Activated B cell treated with CpG ODN at 0.5 μM for 24 hours (primary cell): ENCODE measurements around the gene CENPT. TPM values are rescaled to one million over a fixed set of nuclear protein-coding genes. Genes with fewer than 3 reads are reported as not detected.

Source experiments
- ATAC-seq: fragments of 200-7000 bp; cut with Tn5 transposase; one replicate; pipeline ENCODE4 v1.10.0; 2021; ENCODE audit warnings: low read depth, mild to moderate bottlenecking, moderate library complexity
- CTCF ChIA-PET: fragments of 350-600 bp; sonication (Branson Sonifier 250); formaldehyde crosslinking; loops from one replicate; lab custom pipeline; 2021; ENCODE audit warnings: antibody characterized with exemption; lab: Charles Lee
- POLR2A ChIA-PET: fragments of 350-600 bp; sonication (Branson Sonifier 250); formaldehyde crosslinking; loops from one replicate; lab custom pipeline; 2021; ENCODE audit warnings: antibody characterized with exemption; lab: Charles Lee
- DNase-seq: peaks from one replicate; pipeline ENCODE4 v3.0.0; 2022
- H3K27ac Mint-ChIP-seq: one replicate; pipeline ENCODE4 v1.8.0; 2020; ENCODE audit warnings: mixed read lengths
- H3K27me3 Mint-ChIP-seq: one replicate; pipeline ENCODE4 v1.8.0; 2021; ENCODE audit warnings: mixed read lengths
- H3K36me3 Mint-ChIP-seq: one replicate; pipeline ENCODE4 v1.8.0; 2021; ENCODE audit warnings: low read depth, mixed read lengths
- H3K4me1 Mint-ChIP-seq: one replicate; pipeline ENCODE4 v1.8.0; 2021; ENCODE audit warnings: mixed read lengths
- H3K4me3 Mint-ChIP-seq: one replicate; pipeline ENCODE4 v1.8.0; 2020; ENCODE audit warnings: mild to moderate bottlenecking, mixed read lengths
- H3K9me3 Mint-ChIP-seq: one replicate; pipeline ENCODE4 v1.8.0; 2020; ENCODE audit warnings: mixed read lengths
- CTCF ChIP-seq: fragments of 200-600 bp; IDR thresholded peaks from one replicate; pipeline ENCODE4 v1.8.0; 2022; ENCODE audit warnings: antibody characterized with exemption, mild to moderate bottlenecking
- intact Hi-C: fragments of 100-400 bp; cut with micrococcal nuclease; formaldehyde crosslinking; loops from one replicate; pipeline ENCODE4 v1.15.1; 2024
- total RNA-seq: library from RNA; stranded (reverse); gene quantifications from 2 replicates; pipeline ENCODE4 v1.2.3, GENCODE V29; 2022

Gene CENPT
- total RNA-seq, 1 donor from 2014 or later: 54.2 TPM

GRCh38 chr16:67861877-67862276 lies 14.4 kb upstream of the CENPT start:
- Mint-ChIP-seq H3K4me1 (peaks cover 14% of the 10 kb centered on the region), H3K27me3 (no peaks in the 10 kb centered on the region), H3K4me3 (no peak overlapping the region), H3K9me3 (no peaks in the 10 kb centered on the region), H3K27ac (no peak overlapping the region), H3K36me3 (peaks cover 34% of the 10 kb centered on the region)
- TF ChIP-seq CTCF: no peak
- CTCF ChIA-PET: interaction anchor here (3.5 kb wide), 1 partner anchor 46 kb away, joined by 13 read pairs; no protein-coding TSS in a partner anchor
- DNase-seq: no peak
- intact Hi-C loops: no loop called here
- POLR2A ChIA-PET: no interaction called here
- no peak for ATAC-seq

GRCh38 chr16:67860589-67861398 lies 13.3 kb upstream of the CENPT start:
- H3K36me3 Mint-ChIP-seq: peaks cover 25% of the 10 kb centered on the region

GRCh38 chr16:67858500-67858899 lies 11.0 kb upstream of the CENPT start:
- no peak for ATAC-seq
- CTCF ChIA-PET: no interaction called here
- H3K4me3 Mint-ChIP-seq: no peak overlapping the region
- H3K27ac Mint-ChIP-seq: peak overlapping the region; percentile 13
- peaks cover 21% of the 10 kb centered on the region for H3K36me3 Mint-ChIP-seq
- POLR2A ChIA-PET: no interaction called here
- no peak for TF ChIP-seq CTCF
- no peaks in the 10 kb centered on the region for H3K9me3 Mint-ChIP-seq
- no peak for DNase-seq
- H3K4me1 Mint-ChIP-seq: peaks cover 16% of the 10 kb centered on the region
- intact Hi-C loops: no loop called here
- H3K27me3 Mint-ChIP-seq: no peaks in the 10 kb centered on the region

More at GRCh38 chr16:67860589-67861398, 13.3 kb upstream of the CENPT start:
- intact Hi-C loops: no loop called here
- no peaks in the 10 kb centered on the region for H3K9me3 Mint-ChIP-seq
- no peaks in the 10 kb centered on the region for H3K27me3 Mint-ChIP-seq
- H3K4me1 Mint-ChIP-seq: peaks cover 16% of the 10 kb centered on the region
- no peak for TF ChIP-seq CTCF
- ChIA-PET POLR2A (no interaction called here), CTCF (interaction anchor here (3.5 kb wide), 1 partner anchor 44 kb away, joined by 13 read pairs; no protein-coding TSS in a partner anchor)
- no peak for DNase-seq
- no peak overlapping the region for H3K27ac Mint-ChIP-seq
- no peak for ATAC-seq
- H3K4me3 Mint-ChIP-seq: no peak overlapping the region

- Mint-ChIP-seq H3K4me3 (no peak overlapping the region), H3K36me3 (peaks cover 21% of the 10 kb centered on the region), H3K27ac (peak overlapping the region; percentile 13), H3K27me3 (no peaks in the 10 kb centered on the region), H3K9me3 (no peaks in the 10 kb centered on the region), H3K4me1 (peaks cover 16% of the 10 kb centered on the region)
- DNase-seq: no peak
- TF ChIP-seq CTCF: no peak
- intact Hi-C loops: no loop called here
- ChIA-PET CTCF (interaction anchor here (1.1 kb wide), 1 partner anchor 26 kb away, joined by 3 read pairs; no protein-coding TSS in a partner anchor), POLR2A (interaction anchor here (0.6 kb wide), 1 partner anchor 386 kb away, joined by 4 read pairs; no protein-coding TSS in a partner anchor)
- no peak for ATAC-seq
These were observed 10.2 kb upstream of the CENPT start for GRCh38 chr16:67857547-67858233.
